SK-N-SH (cell line): ENCODE data around the gene MROH7.

ENCODE experiments used
- EP300 ChIP-seq, 2 experiments: IDR thresholded peaks; 2 replicates each; pipeline versions ENCODE4 v1.4.0 to v1.6.1; 2012; ENCODE audit warnings: borderline replicate concordance in 1 of 2, low read depth in 1 of 2, low read length in 1 of 2
- FOSL2 ChIP-seq: IDR thresholded peaks from 2 replicates; pipeline ENCODE4 v1.4.0; 2012; ENCODE audit warnings: low read depth, mild to moderate bottlenecking, moderate library complexity, borderline replicate concordance
- FOXJ3 ChIP-seq: sonication (generic); formaldehyde crosslinking; IDR thresholded peaks from 2 replicates; pipeline ENCODE4 v1.5.1; 2020; ENCODE audit warnings: mild to moderate bottlenecking, missing genetic modification reagents
- GABPA ChIP-seq: IDR thresholded peaks from 2 replicates; pipeline ENCODE4 v1.4.0; 2012; ENCODE audit warnings: low read depth, mild to moderate bottlenecking
- GATA2 ChIP-seq: sonication (generic); formaldehyde crosslinking; IDR thresholded peaks from 2 replicates; pipeline ENCODE4 v1.5.0; 2020; ENCODE audit warnings: mild to moderate bottlenecking, missing genetic modification reagents
- JUND ChIP-seq: IDR thresholded peaks from 2 replicates; pipeline ENCODE4 v1.4.0; 2012
- MXI1 ChIP-seq: IDR thresholded peaks from 2 replicates; pipeline ENCODE4 v1.6.1; 2012; ENCODE audit warnings: mild to moderate bottlenecking, low read depth, low read length, improper control_type of control experiment
- NFIC ChIP-seq: IDR thresholded peaks from 2 replicates; pipeline ENCODE4 v1.4.0; 2012; ENCODE audit warnings: borderline replicate concordance
- RXRA ChIP-seq: IDR thresholded peaks from 2 replicates; pipeline ENCODE4 v1.4.0; 2012; ENCODE audit warnings: low read depth, mild to moderate bottlenecking, borderline replicate concordance
- TAF1 ChIP-seq: IDR thresholded peaks from 2 replicates; pipeline ENCODE4 v1.6.1; 2012; ENCODE audit warnings: low read depth, mild to moderate bottlenecking, low read length, moderate library complexity, borderline replicate concordance
- YY1 ChIP-seq: IDR thresholded peaks from 2 replicates; pipeline ENCODE4 v1.4.0; 2012; ENCODE audit warnings: low read depth, mild to moderate bottlenecking
- TF ChIP-seq, protein P1 (sequence below): fragments of 200-600 bp; sonication (generic); IDR thresholded peaks from 2 replicates; pipeline ENCODE4 v1.6.1; 2017; ENCODE audit warnings: antibody characterized with exemption, mild to moderate bottlenecking, moderate library complexity
- TF ChIP-seq, protein P2 (sequence below): fragments of 150-350 bp; IDR thresholded peaks from 2 replicates; pipeline ENCODE4 v1.6.1; 2016; ENCODE audit warnings: mild to moderate bottlenecking, low read depth, low read length

DNA sequence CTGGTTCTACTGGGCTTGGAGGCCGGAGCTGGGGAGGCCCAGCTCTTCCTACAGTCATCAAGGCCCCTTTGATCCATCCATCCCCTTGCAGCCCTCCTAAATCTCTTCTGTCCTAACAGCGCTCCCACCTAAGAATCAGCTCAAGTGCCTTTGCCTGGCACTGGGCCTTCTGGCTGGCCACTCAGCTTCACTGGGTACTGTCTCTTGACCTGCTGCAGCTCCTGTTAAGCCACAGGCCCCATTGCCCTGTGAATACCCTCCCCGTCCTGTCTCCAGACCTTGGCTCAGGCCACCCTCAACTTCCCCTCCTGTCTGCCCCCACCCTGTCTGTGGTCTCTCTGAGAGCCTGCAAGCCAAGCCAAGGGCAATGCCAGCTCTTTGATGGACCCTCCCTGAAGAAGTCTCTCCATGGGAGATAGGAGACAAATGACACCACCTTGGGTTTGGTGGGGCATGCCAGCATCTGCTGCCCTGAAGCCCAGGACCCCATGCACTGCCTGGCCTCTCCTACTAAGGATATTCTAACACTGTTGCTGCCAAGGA lies 45.6 kb upstream of the MROH7 start:
- no peak for TF ChIP-seq MXI1
- TF ChIP-seq, protein P1, sequence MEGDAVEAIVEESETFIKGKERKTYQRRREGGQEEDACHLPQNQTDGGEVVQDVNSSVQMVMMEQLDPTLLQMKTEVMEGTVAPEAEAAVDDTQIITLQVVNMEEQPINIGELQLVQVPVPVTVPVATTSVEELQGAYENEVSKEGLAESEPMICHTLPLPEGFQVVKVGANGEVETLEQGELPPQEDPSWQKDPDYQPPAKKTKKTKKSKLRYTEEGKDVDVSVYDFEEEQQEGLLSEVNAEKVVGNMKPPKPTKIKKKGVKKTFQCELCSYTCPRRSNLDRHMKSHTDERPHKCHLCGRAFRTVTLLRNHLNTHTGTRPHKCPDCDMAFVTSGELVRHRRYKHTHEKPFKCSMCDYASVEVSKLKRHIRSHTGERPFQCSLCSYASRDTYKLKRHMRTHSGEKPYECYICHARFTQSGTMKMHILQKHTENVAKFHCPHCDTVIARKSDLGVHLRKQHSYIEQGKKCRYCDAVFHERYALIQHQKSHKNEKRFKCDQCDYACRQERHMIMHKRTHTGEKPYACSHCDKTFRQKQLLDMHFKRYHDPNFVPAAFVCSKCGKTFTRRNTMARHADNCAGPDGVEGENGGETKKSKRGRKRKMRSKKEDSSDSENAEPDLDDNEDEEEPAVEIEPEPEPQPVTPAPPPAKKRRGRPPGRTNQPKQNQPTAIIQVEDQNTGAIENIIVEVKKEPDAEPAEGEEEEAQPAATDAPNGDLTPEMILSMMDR = no peak
- no peak for TF ChIP-seq RXRA
- no peak for TF ChIP-seq FOXJ3
- TF ChIP-seq TAF1 = no peak
- TF ChIP-seq, protein P2, sequence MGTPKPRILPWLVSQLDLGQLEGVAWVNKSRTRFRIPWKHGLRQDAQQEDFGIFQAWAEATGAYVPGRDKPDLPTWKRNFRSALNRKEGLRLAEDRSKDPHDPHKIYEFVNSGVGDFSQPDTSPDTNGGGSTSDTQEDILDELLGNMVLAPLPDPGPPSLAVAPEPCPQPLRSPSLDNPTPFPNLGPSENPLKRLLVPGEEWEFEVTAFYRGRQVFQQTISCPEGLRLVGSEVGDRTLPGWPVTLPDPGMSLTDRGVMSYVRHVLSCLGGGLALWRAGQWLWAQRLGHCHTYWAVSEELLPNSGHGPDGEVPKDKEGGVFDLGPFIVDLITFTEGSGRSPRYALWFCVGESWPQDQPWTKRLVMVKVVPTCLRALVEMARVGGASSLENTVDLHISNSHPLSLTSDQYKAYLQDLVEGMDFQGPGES = no peak
- TF ChIP-seq EP300 (IDR thresholded peaks at IDR 0.05; ENCODE audit: borderline replicate concordance in 1 of 2, low read depth in 1 of 2, low read length in 1 of 2) = no peak
- TF ChIP-seq GABPA = no peak
- TF ChIP-seq FOSL2 = no peak
- no peak for TF ChIP-seq YY1
- TF ChIP-seq NFIC = no peak
- TF ChIP-seq GATA2 = no peak
- TF ChIP-seq JUND = no peak
